ENCODE measurements around the gene SLC44A1. TPM values are rescaled to one million over a fixed set of nuclear protein-coding genes. Genes with fewer than 3 reads are reported as not detected.

SLC44A1 gene
- polyA plus RNA-seq, 1 of the 3 experiments (the other 2 are of a cell fraction) = 4.5 TPM

- no peak for TF ChIP-seq TAF1 (IDR thresholded peaks at IDR 0.05; ENCODE audit: borderline replicate concordance, low read depth, low read length)
These were observed 214.0 kb downstream of the SLC44A1 start (continued) for GRCh38 chr9:105458404-105458803.

- no peaks in the 10 kb centered on the region for H3K27me3 ChIP-seq (ENCODE audit: insufficient read depth)
- no peak overlapping the region for H2AFZ ChIP-seq (ENCODE audit: low read depth)
- TF ChIP-seq RFX5 (IDR thresholded peaks at IDR 0.05; ENCODE audit: low read length) (no peak), EP300 (IDR thresholded peaks at IDR 0.05; ENCODE audit: borderline replicate concordance in 1 of 2, low read depth in 1 of 2, low read length in 1 of 2) (no peak), POLR2AphosphoS5 (IDR thresholded peaks at IDR 0.05; ENCODE audit: low read depth, low read length) (no peak), USF1 (IDR thresholded peaks at IDR 0.05; ENCODE audit: borderline replicate concordance, low read depth) (no peak), TCF12 (IDR thresholded peaks at IDR 0.05) (no peak), ELF1 (IDR thresholded peaks at IDR 0.05) (no peak), USF2 (IDR thresholded peaks at IDR 0.05; ENCODE audit: borderline replicate concordance, low read depth, low read length) (no peak), GATA2 (CRISPR knock-in tag; IDR thresholded peaks at IDR 0.05) (no peak), RXRA (IDR thresholded peaks at IDR 0.05; ENCODE audit: borderline replicate concordance, low read depth) (no peak), MAX (IDR thresholded peaks at IDR 0.05; ENCODE audit: low read depth) (no peak), FOSL2 (IDR thresholded peaks at IDR 0.05; ENCODE audit: borderline replicate concordance, low read depth) (no peak), SMC3 (IDR thresholded peaks at IDR 0.05; ENCODE audit: low read depth, low read length) (no peak), JUND (IDR thresholded peaks at IDR 0.05) (no peak), RCOR1 (IDR thresholded peaks at IDR 0.05; ENCODE audit: low read length) (no peak), REST (IDR thresholded peaks at IDR 0.05; ENCODE audit: low read depth, low read length) (no peak), EZH2phosphoT487 (IDR thresholded peaks at IDR 0.05; ENCODE audit: borderline replicate concordance, low read depth) (no peak), TAF1 (IDR thresholded peaks at IDR 0.05; ENCODE audit: borderline replicate concordance, low read depth, low read length) (no peak), ZBTB33 (IDR thresholded peaks at IDR 0.05; ENCODE audit: borderline replicate concordance, low read depth) (no peak), TEAD4 (IDR thresholded peaks at IDR 0.05; ENCODE audit: borderline replicate concordance, insufficient read depth) (no peak), IRF3 (IDR thresholded peaks at IDR 0.05; ENCODE audit: low read depth, low read length) (no peak)
- no peak overlapping the region for H3K4me2 ChIP-seq
- peaks cover 98% of the 10 kb centered on the region for H3K79me2 ChIP-seq (ENCODE audit: insufficient read depth)
- H4K20me1 ChIP-seq (ENCODE audit: insufficient read depth) = peaks cover 49% of the 10 kb centered on the region
- H3K9me2 ChIP-seq = no peaks in the 10 kb centered on the region
- H3F3A ChIP-seq (replicated peaks; ENCODE audit: insufficient read depth) = peaks cover 3% of the 10 kb centered on the region
- CTCF ChIA-PET = no interaction called here
- no peak overlapping the region for H3K9ac ChIP-seq
- POLR2A ChIA-PET = no interaction called here
- H3K9me3 ChIP-seq = no peaks in the 10 kb centered on the region
- no peak overlapping the region; a peak in 1 of 4 replicates for H3K27ac ChIP-seq (ENCODE audit: low read depth in 2 of 2, low read length in 1 of 2)
- DNase-seq = no peak
- no peak overlapping the region for H3K4me3 ChIP-seq (ENCODE audit: low read depth in 2 of 2, low read length in 1 of 2)
- peaks cover 0 to 19% of the 10 kb centered on the region in 2 experiments for H3K36me3 ChIP-seq (replicated peaks in 1 of 2; ENCODE audit: control insufficient read depth in 1 of 2, insufficient read depth in 2 of 2, low read length in 1 of 2)
- H3K4me1 ChIP-seq (ENCODE audit: control insufficient read depth in 1 of 2, insufficient read depth in 2 of 2, low read depth in 1 of 2, low read length in 1 of 2) = peaks cover 5 to 9% of the 10 kb centered on the region in 2 experiments; a peak in 3 of 4 replicates
- 94% methylated on average over 2 of the region's 2 CpGs for WGBS (ENCODE audit: low lambda C conversion rate)
These were observed 214.9 kb downstream of the SLC44A1 start for GRCh38 chr9:105459336-105459735.
